Hepatocyte (in vitro differentiated cells): ENCODE data around the gene CPD. TPM values are rescaled to one million over a fixed set of nuclear protein-coding genes. Genes with fewer than 3 reads are reported as not detected.

Experiments used
- DNase-seq: peaks from one replicate; pipeline ENCODE4 v3.0.0-alpha.2; 2016; ENCODE audit warnings: low spot score
- H2AFZ ChIP-seq: fragments of 200-600 bp; sonication (generic); 2 replicates; pipeline ENCODE4 v1.6.0; 2016; ENCODE audit warnings: antibody characterized with exemption, mild to moderate bottlenecking
- H3K27ac ChIP-seq: fragments of 200-600 bp; sonication (generic); 2 replicates; pipeline ENCODE4 v1.5.1; 2016; ENCODE audit warnings: mild to moderate bottlenecking
- H3K27me3 ChIP-seq: fragments of 200-600 bp; sonication (generic); 2 replicates; pipeline ENCODE4 v1.6.1; 2016
- H3K36me3 ChIP-seq: fragments of 200-600 bp; sonication (generic); replicated peaks from 2 replicates; pipeline ENCODE4 v1.5.1; 2016; ENCODE audit warnings: low read depth; ENCODE audit not compliant: insufficient read depth
- H3K4me1 ChIP-seq: fragments of 200-600 bp; sonication (generic); 2 replicates; pipeline ENCODE4 v1.5.1; 2016; ENCODE audit warnings: mild to moderate bottlenecking, moderate library complexity; ENCODE audit not compliant: insufficient read depth
- H3K4me2 ChIP-seq: fragments of 200-600 bp; sonication (generic); 2 replicates; pipeline ENCODE4 v1.6.0; 2016
- H3K4me3 ChIP-seq: fragments of 200-600 bp; sonication (generic); 2 replicates; pipeline ENCODE4 v1.5.1; 2016; ENCODE audit warnings: mild to moderate bottlenecking
- H3K79me2 ChIP-seq: fragments of 200-600 bp; sonication (generic); 2 replicates; pipeline ENCODE4 v1.6.0; 2017; ENCODE audit warnings: mild to moderate bottlenecking
- H3K9me2 ChIP-seq: fragments of 200-600 bp; sonication (generic); replicated peaks from 2 replicates; pipeline ENCODE4 v1.6.0; 2017; ENCODE audit warnings: mild to moderate bottlenecking; ENCODE audit not compliant: insufficient read depth
- H3K9me3 ChIP-seq: fragments of 200-600 bp; sonication (generic); 2 replicates; pipeline ENCODE4 v1.5.1; 2016; ENCODE audit warnings: low read depth, mild to moderate bottlenecking
- H4K20me1 ChIP-seq: fragments of 200-600 bp; sonication (generic); 2 replicates; pipeline ENCODE4 v1.6.0; 2016; ENCODE audit warnings: mild to moderate bottlenecking; ENCODE audit not compliant: insufficient read depth, poor library complexity, severe bottlenecking
- CTCF ChIP-seq: fragments of 200-600 bp; sonication (generic); IDR thresholded peaks from 2 replicates; pipeline ENCODE4 v1.5.1; 2016; ENCODE audit warnings: antibody characterized with exemption, mild to moderate bottlenecking; ENCODE audit not compliant: poor library complexity
- EZH2 ChIP-seq: fragments of 200-600 bp; sonication (generic); IDR thresholded peaks from 2 replicates; pipeline ENCODE4 v1.6.1; 2016; ENCODE audit warnings: antibody characterized with exemption, mild to moderate bottlenecking, borderline replicate concordance
- EZH2phosphoT487 ChIP-seq: fragments of 200-600 bp; sonication (generic); IDR thresholded peaks from one replicate; pipeline ENCODE4 v1.6.1; 2018; ENCODE audit warnings: antibody characterized with exemption, mild to moderate bottlenecking, low read depth, moderate library complexity; ENCODE audit not compliant: unreplicated experiment, severe bottlenecking
- WGBS: methylation state at CpG from one replicate; pipeline ENCODE4 v1.1.6; 2016; ENCODE audit warnings: low lambda C conversion rate; ENCODE audit errors: missing lambda C conversion rate; 5-methylcytosine and 5-hydroxymethylcytosine counted together
- polyA plus RNA-seq: library from polyadenylated mRNA; unstranded; fragments of >200 nt; fragmentation: Nextera tagmentation; extraction: Ambion mirVana; gene quantifications from 2 replicates; pipeline ENCODE4 v1.2.1, GENCODE V29; 2016
- total RNA-seq: library from RNA; depleted of rRNA; stranded (reverse); fragments of >200 nt; gene quantifications from 2 replicates; pipeline ENCODE4 v1.2.3, GENCODE V29; 2014

The CPD gene
- total and polyA plus RNA-seq, 2 experiments from 2014 or later: 20.7 to 80.6 TPM

GRCh38 chr17:30380643-30381339, 2.1 kb downstream of the CPD start:
- Histone ChIP-seq H3K9me2 (no peaks in the 10 kb centered on the region), H3K9me3 (no peaks in the 10 kb centered on the region), H3K27me3 (no peaks in the 10 kb centered on the region), H3K36me3 (no peaks in the 10 kb centered on the region), H3K4me3 (peak overlapping the region; percentile 69), H3K79me2 (peaks cover 65% of the 10 kb centered on the region), H3K4me2 (peak overlapping the region; percentile 90), H3K4me1 (peaks cover 26% of the 10 kb centered on the region), H3K27ac (no peak overlapping the region), H2AFZ (no peak overlapping the region), H4K20me1 (peaks cover 31% of the 10 kb centered on the region)
- no peak for DNase-seq
- 57% methylated on average over 7 of the region's 7 CpGs for WGBS
- TF ChIP-seq EZH2 (no peak), EZH2phosphoT487 (no peak), CTCF (no peak)

GRCh38 chr17:30381340-30381659, 2.6 kb downstream of the CPD start:
- Histone ChIP-seq H2AFZ (no peak overlapping the region), H3K9me3 (no peaks in the 10 kb centered on the region), H3K4me1 (peaks cover 21% of the 10 kb centered on the region)

GRCh38 chr17:30382345-30382744, 3.6 kb downstream of the CPD start:
- no peaks in the 10 kb centered on the region for H3K27me3 ChIP-seq
- no peak overlapping the region for H3K4me3 ChIP-seq
- H3K9me2 ChIP-seq: no peaks in the 10 kb centered on the region
- H2AFZ ChIP-seq: no peak overlapping the region
- H3K4me2 ChIP-seq: peak overlapping the region; percentile 90
- H3K4me1 ChIP-seq: peaks cover 11% of the 10 kb centered on the region
- H3K79me2 ChIP-seq: peaks cover 72% of the 10 kb centered on the region
- WGBS: 97% methylated on average over 1 of the region's 1 CpG
- peaks cover 31% of the 10 kb centered on the region for H4K20me1 ChIP-seq
- no peak for TF ChIP-seq CTCF
- no peak for TF ChIP-seq EZH2phosphoT487
- TF ChIP-seq EZH2: no peak
- H3K27ac ChIP-seq: no peak overlapping the region
- H3K36me3 ChIP-seq: no peaks in the 10 kb centered on the region
- DNase-seq: no peak
- no peaks in the 10 kb centered on the region for H3K9me3 ChIP-seq

More at GRCh38 chr17:30381340-30381659, 2.6 kb downstream of the CPD start:
- Histone ChIP-seq H4K20me1 (peaks cover 31% of the 10 kb centered on the region), H3K79me2 (peaks cover 68% of the 10 kb centered on the region), H3K27ac (no peak overlapping the region), H3K27me3 (no peaks in the 10 kb centered on the region), H3K4me3 (peak overlapping the region; percentile 69), H3K9me2 (no peaks in the 10 kb centered on the region), H3K4me2 (peak overlapping the region; percentile 90), H3K36me3 (no peaks in the 10 kb centered on the region)
- TF ChIP-seq EZH2 (no peak), EZH2phosphoT487 (no peak), CTCF (no peak)
- DNase-seq: no peak
- WGBS: 87% methylated on average over 2 of the region's 2 CpGs
